ENCODE measurements around the gene UBA6.
"Not testable (repeated sequence)": the region's sequence is repeated elsewhere in the genome, so short reads cannot be mapped to it uniquely, and the experiment has no call there.

UBA6 gene

DNA sequence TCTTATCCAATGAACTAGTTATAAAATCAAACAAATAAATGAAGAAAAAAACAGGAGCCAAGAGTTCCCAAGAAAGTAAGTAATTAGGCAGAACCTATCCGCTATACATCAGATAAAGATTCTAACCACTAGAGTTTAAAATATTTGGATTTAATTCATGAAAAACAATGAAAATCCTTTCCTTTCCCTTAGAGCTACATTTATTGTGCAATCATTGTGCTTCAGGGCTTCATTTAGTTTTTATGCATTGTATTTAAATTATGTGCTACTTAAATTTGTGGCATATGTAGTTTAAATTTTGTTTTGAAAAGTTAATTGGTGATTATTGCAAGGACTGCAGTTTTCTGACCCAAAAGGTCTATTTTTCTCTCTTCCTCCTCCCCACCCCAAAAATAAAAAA, 35.3 kb upstream of the UBA6 start:
- no peak for DNase-seq (ENCODE audit: low read depth)
- no peak for TF ChIP-seq CTCF (IDR thresholded peaks at IDR 0.05; ENCODE audit: insufficient read depth, low read depth, low read length, missing control alignments)
- no peak overlapping the region for H3K4me3 ChIP-seq (ENCODE audit: low read depth, low read length)

DNA sequence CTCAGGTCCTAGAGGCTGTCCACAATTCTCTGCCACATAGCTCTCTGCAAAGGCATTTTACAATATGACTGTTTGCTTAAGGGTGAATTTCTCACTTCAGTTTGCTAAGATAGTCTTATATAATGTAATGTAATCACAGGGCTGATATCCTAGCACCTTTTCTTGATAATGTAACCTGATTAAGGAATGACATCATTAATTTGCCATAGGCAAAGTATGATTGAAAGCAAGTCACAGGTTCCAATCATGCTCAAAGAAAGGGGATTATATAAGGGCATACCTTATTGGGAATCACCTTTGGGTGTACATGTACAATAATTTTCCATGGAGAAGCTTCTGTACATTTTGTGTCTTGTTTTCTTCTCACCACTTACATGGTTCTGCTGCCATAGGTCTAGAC, 34.4 kb upstream of the UBA6 start:
- no peak for TF ChIP-seq CTCF (IDR thresholded peaks at IDR 0.05; ENCODE audit: insufficient read depth, low read depth, low read length, missing control alignments)
- no peak overlapping the region for H3K4me3 ChIP-seq (ENCODE audit: low read depth, low read length)
- no peak for DNase-seq (ENCODE audit: low read depth)

DNA sequence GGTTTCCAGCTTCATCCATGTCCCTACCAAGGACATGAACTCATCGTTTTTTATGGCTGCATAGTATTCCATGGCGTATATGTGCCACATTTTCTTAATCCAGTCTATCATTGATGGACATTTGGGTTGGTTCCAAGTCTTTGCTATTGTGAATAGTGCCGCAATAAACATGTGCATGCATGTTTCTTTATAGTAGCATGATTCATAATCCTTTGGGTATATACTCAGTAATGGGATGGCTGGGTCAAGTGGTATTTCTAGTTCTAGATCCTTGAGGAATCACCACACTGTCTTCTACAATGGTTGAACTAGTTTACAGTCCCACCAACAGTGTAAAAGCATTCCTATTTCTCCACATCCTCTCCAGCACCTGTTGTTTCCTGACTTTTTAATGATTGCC, 29.6 kb upstream of the UBA6 start:
- H3K4me3 ChIP-seq (ENCODE audit: low read depth, low read length); DNase-seq (ENCODE audit: low read depth): not testable (repeated sequence)

DNA sequence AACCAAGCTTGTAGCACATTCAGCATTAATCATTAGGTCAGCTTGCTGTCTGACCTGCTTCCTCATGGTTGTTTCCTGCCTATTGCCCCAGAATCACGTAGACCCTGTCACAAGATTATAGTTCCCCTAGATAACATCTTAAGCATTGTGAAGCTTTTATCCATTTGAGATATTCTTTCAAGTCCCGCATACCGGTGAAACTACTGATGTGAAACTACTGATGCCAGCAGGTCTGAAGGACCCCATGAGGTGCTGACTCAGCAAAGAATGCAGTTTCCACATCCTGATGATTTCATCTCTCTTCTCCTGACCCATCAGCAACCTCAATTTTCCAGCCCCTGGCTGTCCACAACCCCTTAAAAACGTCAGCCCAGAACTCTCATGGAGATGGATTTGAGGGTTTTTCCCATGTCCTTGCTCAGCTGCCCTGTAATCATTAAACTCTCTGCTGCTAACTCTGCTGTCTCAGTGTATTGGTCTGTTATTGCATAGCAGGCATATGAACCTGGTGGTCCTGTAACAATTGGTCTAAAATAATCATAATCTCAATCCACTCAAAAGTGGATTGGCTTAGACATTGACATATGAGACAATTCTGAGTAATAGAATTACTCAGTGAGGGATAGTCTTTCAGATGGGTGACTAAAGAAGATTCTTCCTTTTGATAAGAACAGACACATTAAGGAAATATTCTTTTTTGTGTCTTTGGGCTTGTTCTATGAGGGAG, 26.3 kb upstream of the UBA6 start:
- no peak overlapping the region for H3K4me3 ChIP-seq (ENCODE audit: low read depth, low read length)
- no peak for TF ChIP-seq CTCF (IDR thresholded peaks at IDR 0.05; ENCODE audit: insufficient read depth, low read depth, low read length, missing control alignments)
- no peak for DNase-seq (ENCODE audit: low read depth)

- no peak for TF ChIP-seq CTCF (IDR thresholded peaks at IDR 0.05; ENCODE audit: insufficient read depth, low read depth, low read length, missing control alignments)
- DNase-seq (ENCODE audit: low read depth), result no peak
- no peak overlapping the region for H3K4me3 ChIP-seq (ENCODE audit: low read depth, low read length)
Measured at GRCh38 chr4:67725981-67726380, 25.0 kb upstream of the UBA6 start.

- H3K4me3 ChIP-seq (ENCODE audit: low read depth, low read length), result no peak overlapping the region
- TF ChIP-seq CTCF (IDR thresholded peaks at IDR 0.05; ENCODE audit: insufficient read depth, low read depth, low read length, missing control alignments), result no peak
- no peak for DNase-seq (ENCODE audit: low read depth)
Measured at GRCh38 chr4:67725132-67725531, 24.2 kb upstream of the UBA6 start.

GRCh38 chr4:67723949-67724348, 23.0 kb upstream of the UBA6 start:
- no peak overlapping the region for H3K4me3 ChIP-seq (ENCODE audit: low read depth, low read length)
- no peak for TF ChIP-seq CTCF (IDR thresholded peaks at IDR 0.05; ENCODE audit: insufficient read depth, low read depth, low read length, missing control alignments)
- no peak for DNase-seq (ENCODE audit: low read depth)

All from GM12865 (cell line).